ENCODE measurements around the gene C10orf120. TPM values are rescaled to one million over a fixed set of nuclear protein-coding genes. Genes with fewer than 3 reads are reported as not detected.

Gene C10orf120
- total RNA-seq, 1 donor from 2014 or later, result not detected

DNA sequence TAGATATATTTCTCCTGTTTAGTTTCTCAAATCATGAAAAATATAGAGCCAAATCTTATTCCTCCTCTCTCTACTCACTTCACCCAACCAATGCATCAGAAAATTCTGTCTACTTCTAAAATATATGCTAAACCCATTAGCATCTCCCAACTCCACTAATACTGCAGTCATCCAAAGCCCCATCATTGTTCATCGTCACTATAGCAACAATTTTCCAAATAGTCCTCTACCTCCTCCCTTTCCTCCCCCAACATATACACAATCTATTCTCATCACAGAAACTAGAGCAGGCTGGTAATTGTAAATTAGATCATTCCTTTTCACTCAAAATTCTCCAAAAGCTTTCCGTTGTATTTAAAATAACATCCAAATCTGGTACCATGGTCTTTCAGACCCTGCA, 38.4 kb upstream of the C10orf120 start:
- Mint-ChIP-seq H3K4me1 (ENCODE audit: low read depth, unreplicated experiment) (no peaks in the 10 kb centered on the region), H3K9me3 (ENCODE audit: unreplicated experiment) (no peaks in the 10 kb centered on the region), H3K36me3 (ENCODE audit: unreplicated experiment) (no peaks in the 10 kb centered on the region), H3K27ac (ENCODE audit: unreplicated experiment) (no peak overlapping the region), H3K27me3 (ENCODE audit: unreplicated experiment) (no peaks in the 10 kb centered on the region), H3K4me3 (ENCODE audit: unreplicated experiment) (no peak overlapping the region)
- DNase-seq, result no peak
- TF ChIP-seq, protein P1, sequence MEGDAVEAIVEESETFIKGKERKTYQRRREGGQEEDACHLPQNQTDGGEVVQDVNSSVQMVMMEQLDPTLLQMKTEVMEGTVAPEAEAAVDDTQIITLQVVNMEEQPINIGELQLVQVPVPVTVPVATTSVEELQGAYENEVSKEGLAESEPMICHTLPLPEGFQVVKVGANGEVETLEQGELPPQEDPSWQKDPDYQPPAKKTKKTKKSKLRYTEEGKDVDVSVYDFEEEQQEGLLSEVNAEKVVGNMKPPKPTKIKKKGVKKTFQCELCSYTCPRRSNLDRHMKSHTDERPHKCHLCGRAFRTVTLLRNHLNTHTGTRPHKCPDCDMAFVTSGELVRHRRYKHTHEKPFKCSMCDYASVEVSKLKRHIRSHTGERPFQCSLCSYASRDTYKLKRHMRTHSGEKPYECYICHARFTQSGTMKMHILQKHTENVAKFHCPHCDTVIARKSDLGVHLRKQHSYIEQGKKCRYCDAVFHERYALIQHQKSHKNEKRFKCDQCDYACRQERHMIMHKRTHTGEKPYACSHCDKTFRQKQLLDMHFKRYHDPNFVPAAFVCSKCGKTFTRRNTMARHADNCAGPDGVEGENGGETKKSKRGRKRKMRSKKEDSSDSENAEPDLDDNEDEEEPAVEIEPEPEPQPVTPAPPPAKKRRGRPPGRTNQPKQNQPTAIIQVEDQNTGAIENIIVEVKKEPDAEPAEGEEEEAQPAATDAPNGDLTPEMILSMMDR (IDR thresholded peaks at IDR 0.05; ENCODE audit: partially characterized antibody, unreplicated experiment), result no peak

DNA sequence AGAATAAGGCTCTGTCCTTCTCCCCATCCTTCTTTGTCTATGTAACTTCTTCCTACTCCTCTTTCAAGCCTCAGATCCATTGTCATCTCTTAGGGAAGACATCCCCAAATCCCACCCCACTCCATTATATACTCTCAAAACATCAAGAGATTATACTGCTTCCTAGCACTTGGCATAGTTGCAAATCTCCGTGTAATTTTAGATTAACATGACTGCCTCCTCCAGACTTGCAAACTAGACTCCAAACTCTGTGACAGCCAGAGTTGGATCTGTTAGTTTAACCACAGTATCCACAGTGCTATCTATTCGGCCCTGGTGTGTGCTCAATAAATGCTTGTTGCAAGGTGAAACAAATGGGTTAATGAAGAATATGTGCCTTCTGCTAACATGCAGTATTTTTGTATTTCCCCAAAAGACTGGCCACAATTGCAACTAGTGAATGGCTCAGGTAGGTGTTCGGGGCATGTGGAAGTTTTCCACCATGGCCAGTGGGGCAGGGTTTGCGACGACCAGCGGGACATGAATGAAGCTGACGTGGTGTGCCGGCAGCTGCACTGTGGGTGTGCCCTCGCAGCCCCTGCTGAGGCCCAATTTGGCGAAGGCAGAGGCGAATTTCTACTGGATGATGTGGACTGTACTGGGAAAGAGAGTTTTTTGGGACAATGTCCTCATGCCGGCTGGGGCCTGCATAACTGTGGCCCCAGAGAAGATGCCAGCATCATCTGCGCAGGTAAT, 34.5 kb upstream of the C10orf120 start:
- DNase-seq, result no peak

DNA sequence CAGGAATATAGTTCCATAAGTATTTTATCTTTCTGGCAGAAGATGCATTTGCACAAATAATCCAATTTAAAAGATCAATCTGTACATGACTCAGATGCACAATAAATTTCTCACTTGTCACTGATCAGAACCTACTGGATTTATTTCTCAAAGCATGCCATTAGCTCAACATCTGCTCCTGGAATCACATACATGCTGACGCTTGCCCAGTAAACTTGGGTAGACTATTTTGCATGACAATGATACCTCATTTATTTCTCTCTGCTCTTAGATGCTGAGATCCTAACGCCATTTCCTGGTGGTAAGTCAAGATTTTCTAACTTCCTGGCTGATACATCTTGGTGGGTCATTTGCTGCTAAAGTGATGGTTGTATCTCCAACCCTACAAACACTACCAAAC, 33.8 kb upstream of the C10orf120 start:
- H3K27me3 Mint-ChIP-seq (ENCODE audit: unreplicated experiment), result no peaks in the 10 kb centered on the region
- TF ChIP-seq, protein P1 (IDR thresholded peaks at IDR 0.05; ENCODE audit: partially characterized antibody, unreplicated experiment), result no peak
- H3K27ac Mint-ChIP-seq (ENCODE audit: unreplicated experiment), result no peak overlapping the region
- no peak overlapping the region for H3K4me3 Mint-ChIP-seq (ENCODE audit: unreplicated experiment)
- H3K4me1 Mint-ChIP-seq (ENCODE audit: low read depth, unreplicated experiment), result peaks cover 2% of the 10 kb centered on the region
- H3K9me3 Mint-ChIP-seq (ENCODE audit: unreplicated experiment), result no peaks in the 10 kb centered on the region
- H3K36me3 Mint-ChIP-seq (ENCODE audit: unreplicated experiment), result no peaks in the 10 kb centered on the region
- DNase-seq, result no peak

More for the DNA sequence above, 34.5 kb upstream of the C10orf120 start:
- H3K9me3 Mint-ChIP-seq (ENCODE audit: unreplicated experiment), result no peaks in the 10 kb centered on the region
- H3K4me3 Mint-ChIP-seq (ENCODE audit: unreplicated experiment), result no peak overlapping the region
- H3K36me3 Mint-ChIP-seq (ENCODE audit: unreplicated experiment), result no peaks in the 10 kb centered on the region
- H3K27me3 Mint-ChIP-seq (ENCODE audit: unreplicated experiment), result no peaks in the 10 kb centered on the region
- TF ChIP-seq, protein P1 (IDR thresholded peaks at IDR 0.05; ENCODE audit: partially characterized antibody, unreplicated experiment), result no peak
- no peak overlapping the region for H3K27ac Mint-ChIP-seq (ENCODE audit: unreplicated experiment)
- H3K4me1 Mint-ChIP-seq (ENCODE audit: low read depth, unreplicated experiment), result peaks cover 2% of the 10 kb centered on the region

DNA sequence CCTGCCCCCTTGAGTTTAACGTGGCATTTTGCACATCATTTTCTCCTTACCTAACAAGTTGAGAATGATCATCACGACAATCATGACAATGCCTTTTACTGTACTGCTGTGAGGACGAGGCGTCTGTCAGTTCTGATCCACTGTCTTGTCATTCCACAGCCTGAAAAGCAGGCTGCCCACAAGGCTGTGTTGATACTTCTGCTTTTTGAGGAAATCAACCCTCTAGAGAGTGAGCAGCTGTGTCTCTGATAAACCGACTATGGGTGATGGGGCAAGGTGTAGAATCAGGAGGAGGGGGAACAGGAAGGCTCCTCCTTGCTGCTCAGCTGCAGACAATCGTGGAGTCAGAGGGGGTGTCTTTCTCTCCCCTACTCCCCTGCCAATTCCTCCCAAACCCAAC, 30.6 kb upstream of the C10orf120 start:
- peaks cover 2% of the 10 kb centered on the region for H3K4me1 Mint-ChIP-seq (ENCODE audit: low read depth, unreplicated experiment)
- H3K9me3 Mint-ChIP-seq (ENCODE audit: unreplicated experiment), result no peaks in the 10 kb centered on the region
- no peaks in the 10 kb centered on the region for H3K36me3 Mint-ChIP-seq (ENCODE audit: unreplicated experiment)
- DNase-seq, result no peak
- TF ChIP-seq, protein P1 (IDR thresholded peaks at IDR 0.05; ENCODE audit: partially characterized antibody, unreplicated experiment), result no peak
- no peak overlapping the region for H3K27ac Mint-ChIP-seq (ENCODE audit: unreplicated experiment)
- H3K27me3 Mint-ChIP-seq (ENCODE audit: unreplicated experiment), result no peaks in the 10 kb centered on the region
- H3K4me3 Mint-ChIP-seq (ENCODE audit: unreplicated experiment), result no peak overlapping the region

DNA sequence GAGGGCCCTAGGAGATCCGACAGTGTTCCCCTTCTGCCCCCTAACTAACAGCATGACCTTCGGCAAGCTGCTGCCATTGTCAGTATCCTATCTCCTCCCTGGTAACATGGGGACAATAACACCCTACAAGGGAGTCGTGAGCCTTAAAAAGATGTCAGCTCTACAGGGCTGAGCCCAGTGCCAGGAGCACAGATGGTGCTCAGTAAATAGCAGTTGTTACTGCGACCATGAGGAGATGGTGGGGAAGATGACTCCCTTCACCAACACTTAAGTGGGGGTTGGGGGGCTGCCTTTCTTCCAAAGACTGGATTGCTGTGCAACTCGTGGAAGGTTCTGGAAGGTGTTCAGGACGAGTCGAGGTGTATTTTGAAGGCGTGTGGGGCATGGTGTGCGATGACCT, 29.5 kb upstream of the C10orf120 start:
- H3K4me3 Mint-ChIP-seq (ENCODE audit: unreplicated experiment), result no peak overlapping the region
- DNase-seq, result no peak
- no peaks in the 10 kb centered on the region for H3K27me3 Mint-ChIP-seq (ENCODE audit: unreplicated experiment)
- H3K9me3 Mint-ChIP-seq (ENCODE audit: unreplicated experiment), result no peaks in the 10 kb centered on the region
- peaks cover 2% of the 10 kb centered on the region for H3K4me1 Mint-ChIP-seq (ENCODE audit: low read depth, unreplicated experiment)
- no peak overlapping the region for H3K27ac Mint-ChIP-seq (ENCODE audit: unreplicated experiment)
- no peaks in the 10 kb centered on the region for H3K36me3 Mint-ChIP-seq (ENCODE audit: unreplicated experiment)
- TF ChIP-seq, protein P1 (IDR thresholded peaks at IDR 0.05; ENCODE audit: partially characterized antibody, unreplicated experiment), result no peak
